Measurements from ENCODE around the gene PHLDA2. TPM values are rescaled to one million over a fixed set of nuclear protein-coding genes. Genes with fewer than 3 reads are reported as not detected.

The PHLDA2 gene
- total and polyA plus RNA-seq, 2 donors (not counting 3 experiments of a cell fraction or from before 2014, with no cell fraction given) = 38.5 to 44.5 TPM

DNA sequence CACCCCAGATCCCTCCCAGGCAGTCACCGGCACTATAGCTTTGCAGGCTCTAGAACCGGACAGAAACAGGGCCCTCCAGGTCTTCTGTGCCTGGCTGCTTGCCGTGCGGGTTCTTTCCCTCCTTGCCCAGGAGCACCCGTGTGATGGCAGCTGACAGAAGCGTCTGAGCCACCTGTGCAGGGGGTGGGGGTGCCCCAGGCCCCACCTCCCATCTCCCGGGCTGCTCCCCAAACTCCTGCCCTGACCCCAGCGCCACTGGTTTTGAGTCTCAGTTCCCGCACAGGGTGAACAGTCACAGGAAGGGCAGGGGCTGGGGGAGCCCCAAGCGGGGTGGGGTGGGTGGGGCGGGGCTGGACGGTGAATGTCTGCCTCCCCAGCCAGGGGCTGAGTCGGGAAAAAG lies 13.2 kb upstream of the PHLDA2 start:
- no peak overlapping the region for H3K27ac ChIP-seq (ENCODE audit: insufficient read depth, low read depth, low read length)
- FAIRE-seq (no peak), DNase-seq (ENCODE audit: low read depth, low spot score) (no peak)
- peaks cover 6 to 18% of the 10 kb centered on the region in 2 experiments for H3K36me3 ChIP-seq (ENCODE audit: control insufficient read depth in 2 of 2, extremely low read depth in 1 of 2, insufficient read depth in 2 of 2, low read length in 2 of 2)
- H3K79me2 ChIP-seq (ENCODE audit: control insufficient read depth, insufficient read depth, low read length) = peaks cover 4% of the 10 kb centered on the region
- H3K4me1 ChIP-seq (ENCODE audit: control insufficient read depth, extremely low read depth, insufficient read depth, low read length) = peaks cover 11% of the 10 kb centered on the region
- intact Hi-C loops (cut with micrococcal nuclease) = no loop called here
- ChIA-PET POLR2A (interaction anchor here (0.8 kb wide), 1 partner anchor 9 kb away, joined by 3 read pairs; no protein-coding TSS in a partner anchor), CTCF (interaction anchor here (1.5 kb wide), 1 partner anchor 410 kb away, joined by 10 read pairs; no protein-coding TSS in a partner anchor)
- H3K9ac ChIP-seq (replicated peaks; ENCODE audit: extremely low read depth, insufficient read depth, low read length) = no peak overlapping the region
- H2AFZ ChIP-seq (ENCODE audit: low read depth, low read length) = no peak overlapping the region
- dilution Hi-C loops (cut with MboI; ENCODE audit: extremely low pct_ligation_motif_present, low sequenced_read_pairs) = no loop called here
- H3K4me2 ChIP-seq (ENCODE audit: insufficient read depth, low read length) = no peak overlapping the region
- no peaks in the 10 kb centered on the region for H3K27me3 ChIP-seq (ENCODE audit: control insufficient read depth in 2 of 2, insufficient read depth in 2 of 2, low read length in 2 of 2)
- H3K9me1 ChIP-seq (replicated peaks; ENCODE audit: control insufficient read depth, extremely low read depth, insufficient read depth, low read length) = no peaks in the 10 kb centered on the region
- peaks cover 2% of the 10 kb centered on the region for H3K9me3 ChIP-seq (replicated peaks; ENCODE audit: control insufficient read depth, insufficient read depth, low read length)
- no peak overlapping the region for H3K4me3 ChIP-seq (replicated peaks in 1 of 3; ENCODE audit: insufficient read depth in 1 of 3, low read depth in 1 of 3, low read length in 3 of 3)
- TF ChIP-seq JUN (IDR thresholded peaks at IDR 0.05; ENCODE audit: borderline replicate concordance, insufficient read depth, insufficient read length, low read depth) (no peak), POLR2AphosphoS5 (IDR thresholded peaks at IDR 0.05; ENCODE audit: insufficient read depth, low read depth, low read length) (no peak), GATA2 (IDR thresholded peaks at IDR 0.05; ENCODE audit: insufficient read depth, insufficient read length, low read depth, low read length) (no peak), POLR2A (IDR thresholded peaks at IDR 0.05; ENCODE audit: low read depth, low read length) (no peak), EZH2 (IDR thresholded peaks at IDR 0.05; ENCODE audit: borderline replicate concordance, low read depth, low read length, severe bottlenecking) (no peak), FOS (IDR thresholded peaks at IDR 0.05; ENCODE audit: borderline replicate concordance, insufficient read depth, low read length) (no peak), MYC (IDR thresholded peaks at IDR 0.05; ENCODE audit: low read depth, low read length) (no peak)
- TF ChIP-seq, protein P1, sequence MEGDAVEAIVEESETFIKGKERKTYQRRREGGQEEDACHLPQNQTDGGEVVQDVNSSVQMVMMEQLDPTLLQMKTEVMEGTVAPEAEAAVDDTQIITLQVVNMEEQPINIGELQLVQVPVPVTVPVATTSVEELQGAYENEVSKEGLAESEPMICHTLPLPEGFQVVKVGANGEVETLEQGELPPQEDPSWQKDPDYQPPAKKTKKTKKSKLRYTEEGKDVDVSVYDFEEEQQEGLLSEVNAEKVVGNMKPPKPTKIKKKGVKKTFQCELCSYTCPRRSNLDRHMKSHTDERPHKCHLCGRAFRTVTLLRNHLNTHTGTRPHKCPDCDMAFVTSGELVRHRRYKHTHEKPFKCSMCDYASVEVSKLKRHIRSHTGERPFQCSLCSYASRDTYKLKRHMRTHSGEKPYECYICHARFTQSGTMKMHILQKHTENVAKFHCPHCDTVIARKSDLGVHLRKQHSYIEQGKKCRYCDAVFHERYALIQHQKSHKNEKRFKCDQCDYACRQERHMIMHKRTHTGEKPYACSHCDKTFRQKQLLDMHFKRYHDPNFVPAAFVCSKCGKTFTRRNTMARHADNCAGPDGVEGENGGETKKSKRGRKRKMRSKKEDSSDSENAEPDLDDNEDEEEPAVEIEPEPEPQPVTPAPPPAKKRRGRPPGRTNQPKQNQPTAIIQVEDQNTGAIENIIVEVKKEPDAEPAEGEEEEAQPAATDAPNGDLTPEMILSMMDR (IDR thresholded peaks at IDR 0.05; ENCODE audit: extremely low read depth in 1 of 2, insufficient read depth in 1 of 2, low read depth in 1 of 2, low read length in 2 of 2) = no peak
- TF ChIP-seq, protein P2, sequence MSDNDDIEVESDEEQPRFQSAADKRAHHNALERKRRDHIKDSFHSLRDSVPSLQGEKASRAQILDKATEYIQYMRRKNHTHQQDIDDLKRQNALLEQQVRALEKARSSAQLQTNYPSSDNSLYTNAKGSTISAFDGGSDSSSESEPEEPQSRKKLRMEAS (IDR thresholded peaks at IDR 0.05; ENCODE audit: insufficient read depth, insufficient read length) = no peak
- H4K20me1 ChIP-seq (replicated peaks; ENCODE audit: control insufficient read depth, extremely low read depth, insufficient read depth, low read length) = no peaks in the 10 kb centered on the region
- BruUV-seq (replicated peaks) = no TSS peak

All from endothelial cell of umbilical vein (primary cell).